Measurements from ENCODE around the gene TRAF3IP1. TPM values are rescaled to one million over a fixed set of nuclear protein-coding genes. Genes with fewer than 3 reads are reported as not detected.

Gene TRAF3IP1
- total and polyA plus RNA-seq, 4 donors = 8.9 to 41.0 (median 14.7) TPM

DNA sequence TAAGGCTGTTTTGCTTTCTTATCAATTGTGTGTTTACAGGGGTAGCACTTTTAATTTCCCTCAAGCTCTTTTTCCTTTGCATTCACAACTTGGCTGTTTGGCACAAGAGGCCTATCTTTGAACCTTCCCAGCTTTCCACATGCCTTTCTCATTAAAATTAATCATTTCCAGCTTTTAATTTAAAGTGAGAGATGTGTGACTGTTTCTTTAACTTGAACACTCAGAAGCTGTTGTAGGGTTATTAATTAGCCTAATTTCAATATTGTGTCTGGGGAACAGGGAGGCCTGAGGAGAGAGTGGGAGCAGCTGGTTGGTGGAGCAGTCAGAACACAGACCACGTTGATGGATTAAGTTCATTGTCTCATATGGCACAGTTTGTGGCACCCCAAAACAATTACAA, 111.1 kb downstream of the TRAF3IP1 start:
- Histone ChIP-seq H3K9ac (ENCODE audit: insufficient read depth in 1 of 2, low read length in 2 of 2) (no peak overlapping the region), H3K27ac (ENCODE audit: low read depth in 1 of 2, low read length in 1 of 2) (no peak overlapping the region), H3K27me3 (ENCODE audit: control insufficient read depth in 3 of 3, insufficient read depth in 3 of 3, low read length in 2 of 3) (no peaks in the 10 kb centered on the region), H3K9me3 (ENCODE audit: control insufficient read depth in 4 of 4, insufficient read depth in 3 of 4, low read length in 3 of 4) (peaks cover 0 to 9% (median 2%) of the 10 kb centered on the region in 4 donors), H3K36me3 (ENCODE audit: control insufficient read depth in 4 of 4, insufficient read depth in 4 of 4, low read length in 4 of 4) (peaks cover 5 to 40% (median 30%) of the 10 kb centered on the region in 4 donors), H3K4me1 (ENCODE audit: control insufficient read depth in 5 of 5, insufficient read depth in 5 of 5, low read length in 5 of 5) (peaks cover 0 to 14% (median 3%) of the 10 kb centered on the region in 5 donors), H3K4me3 (no peak overlapping the region)
- ATAC-seq (ENCODE audit: insufficient read depth, low FRiP score) (no peak), DNase-seq (no peak)
- TF ChIP-seq, protein P1, sequence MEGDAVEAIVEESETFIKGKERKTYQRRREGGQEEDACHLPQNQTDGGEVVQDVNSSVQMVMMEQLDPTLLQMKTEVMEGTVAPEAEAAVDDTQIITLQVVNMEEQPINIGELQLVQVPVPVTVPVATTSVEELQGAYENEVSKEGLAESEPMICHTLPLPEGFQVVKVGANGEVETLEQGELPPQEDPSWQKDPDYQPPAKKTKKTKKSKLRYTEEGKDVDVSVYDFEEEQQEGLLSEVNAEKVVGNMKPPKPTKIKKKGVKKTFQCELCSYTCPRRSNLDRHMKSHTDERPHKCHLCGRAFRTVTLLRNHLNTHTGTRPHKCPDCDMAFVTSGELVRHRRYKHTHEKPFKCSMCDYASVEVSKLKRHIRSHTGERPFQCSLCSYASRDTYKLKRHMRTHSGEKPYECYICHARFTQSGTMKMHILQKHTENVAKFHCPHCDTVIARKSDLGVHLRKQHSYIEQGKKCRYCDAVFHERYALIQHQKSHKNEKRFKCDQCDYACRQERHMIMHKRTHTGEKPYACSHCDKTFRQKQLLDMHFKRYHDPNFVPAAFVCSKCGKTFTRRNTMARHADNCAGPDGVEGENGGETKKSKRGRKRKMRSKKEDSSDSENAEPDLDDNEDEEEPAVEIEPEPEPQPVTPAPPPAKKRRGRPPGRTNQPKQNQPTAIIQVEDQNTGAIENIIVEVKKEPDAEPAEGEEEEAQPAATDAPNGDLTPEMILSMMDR (IDR thresholded peaks at IDR 0.05; ENCODE audit: control extremely low read depth, extremely low read depth) = no peak
- 70 to 88% methylated on average over 1 of the region's 1 CpG for WGBS, 2 donors

DNA sequence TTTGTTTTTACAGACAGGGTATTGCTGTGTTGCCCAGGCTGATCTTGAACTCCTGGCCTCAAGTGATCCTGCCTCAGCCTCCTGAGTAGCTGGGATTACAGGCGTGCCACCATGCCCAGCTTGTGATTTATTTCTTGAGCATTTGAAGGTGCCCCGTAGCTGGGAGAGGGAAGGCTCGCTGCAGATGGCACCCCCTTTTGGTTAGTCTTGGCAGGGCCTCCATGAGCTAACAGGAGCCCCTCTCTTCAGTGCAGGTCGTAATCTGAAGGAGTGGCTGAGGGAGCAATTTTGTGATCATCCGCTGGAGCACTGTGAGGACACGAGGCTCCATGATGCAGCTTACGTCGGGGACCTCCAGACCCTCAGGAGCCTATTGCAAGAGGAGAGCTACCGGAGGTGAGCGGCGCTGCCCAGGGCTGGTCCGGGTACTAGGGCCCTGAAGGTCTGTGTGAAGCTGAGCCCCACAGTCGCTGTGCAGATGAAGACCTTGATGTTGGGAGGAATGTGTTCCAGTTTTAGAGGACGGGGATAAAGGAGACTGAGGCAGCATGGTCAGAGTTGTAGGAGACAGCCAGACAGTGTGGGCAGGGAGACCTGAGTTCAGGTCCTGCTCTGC, 113.1 kb downstream of the TRAF3IP1 start:
- no peak overlapping the region for H3K9ac ChIP-seq (ENCODE audit: insufficient read depth in 1 of 2, low read length in 2 of 2)
- H3K36me3 ChIP-seq (ENCODE audit: control insufficient read depth in 4 of 4, insufficient read depth in 4 of 4, low read length in 4 of 4) = peaks cover 5 to 38% (median 30%) of the 10 kb centered on the region in 4 donors
- H3K27me3 ChIP-seq (ENCODE audit: control insufficient read depth in 3 of 3, insufficient read depth in 3 of 3, low read length in 2 of 3) = no peaks in the 10 kb centered on the region
- no peak overlapping the region for H3K4me3 ChIP-seq
- no peak for ATAC-seq (ENCODE audit: insufficient read depth, low FRiP score)
- H3K27ac ChIP-seq (ENCODE audit: low read depth in 1 of 2, low read length in 1 of 2) = no peak overlapping the region
- 92 to 97% methylated on average over 14 of the region's 14 CpGs for WGBS, 2 donors
- TF ChIP-seq, protein P1 (IDR thresholded peaks at IDR 0.05; ENCODE audit: control extremely low read depth, extremely low read depth) = no peak
- H3K4me1 ChIP-seq (ENCODE audit: control insufficient read depth in 5 of 5, insufficient read depth in 5 of 5, low read length in 5 of 5) = peaks cover 0 to 5% (median 0%) of the 10 kb centered on the region in 5 donors
- DNase-seq = no peak
- H3K9me3 ChIP-seq (ENCODE audit: control insufficient read depth in 4 of 4, insufficient read depth in 3 of 4, low read length in 3 of 4) = peaks cover 0 to 9% (median 2%) of the 10 kb centered on the region in 4 donors

- Histone ChIP-seq H3K4me1 (ENCODE audit: control insufficient read depth in 5 of 5, insufficient read depth in 5 of 5, low read length in 5 of 5) (peaks cover 0 to 3% (median 0%) of the 10 kb centered on the region in 5 donors), H3K9me3 (ENCODE audit: control insufficient read depth in 4 of 4, insufficient read depth in 3 of 4, low read length in 3 of 4) (peaks cover 0 to 9% (median 2%) of the 10 kb centered on the region in 4 donors), H3K36me3 (ENCODE audit: control insufficient read depth in 4 of 4, insufficient read depth in 4 of 4, low read length in 4 of 4) (peaks cover 5 to 38% (median 30%) of the 10 kb centered on the region in 4 donors), H3K4me3 (no peak overlapping the region), H3K27me3 (ENCODE audit: control insufficient read depth in 3 of 3, insufficient read depth in 3 of 3, low read length in 2 of 3) (no peaks in the 10 kb centered on the region), H3K9ac (ENCODE audit: insufficient read depth in 1 of 2, low read length in 2 of 2) (no peak overlapping the region), H3K27ac (ENCODE audit: low read depth in 1 of 2, low read length in 1 of 2) (no peak overlapping the region)
- 88 to 96% methylated on average over 13 of the region's 13 CpGs for WGBS, 2 donors
- no peak for ATAC-seq (ENCODE audit: insufficient read depth, low FRiP score)
- TF ChIP-seq, protein P1 (IDR thresholded peaks at IDR 0.05; ENCODE audit: control extremely low read depth, extremely low read depth) = no peak
- no peak for DNase-seq
These were observed 113.9 kb downstream of the TRAF3IP1 start for GRCh38 chr2:238433941-238434845.
